HG02763 (cell line): ENCODE results near the gene GAL.

ENCODE experiments used
- ATAC-seq: cut with Tn5 transposase; IDR thresholded peaks from one replicate; pipeline ENCODE4 v1.9.1; 2021; ENCODE audit warnings: mild to moderate bottlenecking, moderate library complexity; ENCODE audit not compliant: unreplicated experiment

GAL gene

DNA sequence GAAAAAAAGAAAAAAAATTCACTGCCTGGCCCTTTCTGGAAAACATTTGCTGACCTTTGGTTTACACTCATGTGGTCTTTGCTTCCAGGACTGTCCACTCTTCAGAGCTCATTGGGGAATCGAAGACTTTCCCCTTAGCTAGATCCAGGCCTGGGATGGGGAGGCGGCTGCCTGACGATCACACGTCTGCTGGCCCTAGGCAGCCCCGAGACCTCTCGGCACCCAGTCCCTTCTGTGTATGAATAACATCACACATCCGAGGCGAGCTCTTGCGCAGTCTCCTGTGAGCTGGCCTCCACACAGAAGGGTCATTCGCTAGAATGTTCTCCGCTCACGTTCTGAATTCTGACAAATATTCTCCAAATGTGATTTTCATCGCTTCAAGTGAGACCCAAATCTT lies 25.7 kb upstream of the GAL start:
- no peak for ATAC-seq

- no peak for ATAC-seq
Measured at GRCh38 chr11:68659158-68659921, 25.0 kb upstream of the GAL start.

GRCh38 chr11:68660066-68660810 lies 24.1 kb upstream of the GAL start:
- ATAC-seq, result no peak

DNA sequence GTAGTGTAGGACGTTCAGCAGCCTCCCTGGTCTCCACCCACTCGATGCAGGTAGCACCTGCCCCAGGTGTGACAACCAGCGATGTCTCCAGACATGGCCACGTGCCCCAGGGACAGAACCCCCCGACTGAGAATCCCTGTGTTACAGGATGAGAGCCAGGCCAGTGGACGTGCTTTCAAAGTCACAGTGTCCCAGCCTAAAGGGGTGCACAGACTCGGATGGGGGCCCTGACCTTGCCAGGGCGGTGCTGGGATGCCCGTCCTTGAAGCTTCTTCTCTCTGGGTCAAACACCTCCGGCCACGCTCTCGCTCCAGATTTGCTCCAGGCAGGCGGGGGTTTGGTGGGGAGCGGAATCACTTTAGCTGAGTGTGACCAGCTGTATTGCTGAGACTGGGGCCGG lies 23.3 kb upstream of the GAL start:
- no peak for ATAC-seq

DNA sequence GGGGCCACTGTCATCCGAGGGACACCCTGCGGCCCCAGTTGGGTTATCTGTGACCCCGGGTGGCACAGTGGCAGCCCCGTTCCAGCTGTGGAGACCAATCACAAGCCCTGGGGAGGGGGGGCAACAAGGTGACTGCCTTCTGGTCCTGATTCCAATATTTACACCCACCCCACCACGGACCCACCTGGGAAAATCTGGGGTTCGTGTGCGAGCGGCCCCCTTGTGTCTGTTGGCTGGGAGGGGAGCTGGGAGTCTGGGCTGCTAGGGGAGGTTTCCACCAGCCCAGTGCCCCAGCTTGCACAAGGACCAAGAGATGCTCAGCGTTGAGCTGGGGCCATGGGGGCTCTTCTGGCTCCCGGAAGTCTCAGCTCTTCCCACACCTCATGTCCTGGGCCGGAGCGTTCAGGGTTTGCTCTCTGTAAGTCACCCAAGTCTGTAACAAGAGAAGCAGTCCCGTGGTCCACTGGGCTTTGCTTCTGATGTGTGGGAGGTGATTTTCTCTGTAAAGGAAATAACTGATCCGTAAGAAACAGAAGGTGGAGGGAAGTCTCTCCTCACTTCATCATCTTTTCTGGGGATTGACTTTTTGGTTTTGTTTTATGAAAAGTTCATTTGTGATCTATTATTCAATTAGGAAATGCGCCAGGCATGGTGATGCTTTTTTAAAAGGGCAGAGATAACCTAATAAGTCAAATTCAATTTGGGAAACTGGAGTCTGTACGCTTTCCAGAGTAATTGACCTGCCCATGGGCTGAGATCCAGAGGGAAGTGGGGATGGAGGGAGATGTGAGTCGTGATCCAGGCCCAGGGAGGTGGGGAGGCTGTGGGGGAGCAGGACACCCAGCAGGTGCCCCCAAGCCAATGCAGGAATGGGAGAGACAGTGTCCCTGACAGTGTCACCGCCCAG lies 22.4 kb upstream of the GAL start:
- ATAC-seq, result no peak

DNA sequence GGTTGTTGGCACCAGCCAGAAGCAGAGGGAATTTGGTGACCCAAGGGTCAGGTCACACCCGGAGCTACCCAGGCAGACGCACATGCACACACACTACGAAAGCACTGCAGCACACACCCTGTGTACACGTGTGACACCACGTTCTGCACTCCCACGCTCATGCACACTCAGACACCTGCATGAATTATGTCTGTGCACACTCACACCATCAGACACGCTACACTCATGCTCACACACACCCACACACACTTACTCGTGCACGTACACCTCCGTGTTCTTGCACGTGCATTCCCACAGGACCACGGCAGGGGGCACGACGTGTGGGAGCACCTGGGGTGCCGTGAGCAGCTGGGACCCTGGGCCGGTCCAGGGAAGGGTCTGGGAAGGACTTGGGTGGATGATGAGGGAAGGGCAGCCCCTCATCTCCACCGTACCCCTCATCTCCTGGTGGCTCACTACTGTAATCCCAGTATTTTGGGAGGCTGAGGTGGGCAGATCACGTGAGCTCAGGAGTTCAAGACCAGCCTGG lies 20.8 kb upstream of the GAL start:
- no peak for ATAC-seq

DNA sequence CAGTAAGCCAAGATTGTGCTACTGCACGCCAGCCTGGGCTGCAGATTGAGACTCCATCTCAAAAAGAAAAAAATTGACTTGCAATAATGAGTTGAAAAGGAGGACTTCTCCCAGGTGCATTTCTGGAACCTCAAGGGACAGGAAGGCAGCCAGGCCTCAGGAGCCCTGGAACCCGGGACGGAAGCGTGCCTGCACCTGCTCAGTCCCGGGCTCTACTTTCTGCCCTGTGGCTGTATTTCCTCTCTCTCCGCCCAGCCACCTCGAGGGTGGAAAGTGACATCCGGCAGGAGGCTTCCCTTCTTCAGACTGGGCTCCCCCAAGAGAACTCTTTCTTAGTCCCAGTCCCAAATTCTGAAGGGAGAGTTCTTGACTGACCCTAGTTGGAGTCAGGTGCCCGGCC lies 20.2 kb upstream of the GAL start:
- no peak for ATAC-seq

DNA sequence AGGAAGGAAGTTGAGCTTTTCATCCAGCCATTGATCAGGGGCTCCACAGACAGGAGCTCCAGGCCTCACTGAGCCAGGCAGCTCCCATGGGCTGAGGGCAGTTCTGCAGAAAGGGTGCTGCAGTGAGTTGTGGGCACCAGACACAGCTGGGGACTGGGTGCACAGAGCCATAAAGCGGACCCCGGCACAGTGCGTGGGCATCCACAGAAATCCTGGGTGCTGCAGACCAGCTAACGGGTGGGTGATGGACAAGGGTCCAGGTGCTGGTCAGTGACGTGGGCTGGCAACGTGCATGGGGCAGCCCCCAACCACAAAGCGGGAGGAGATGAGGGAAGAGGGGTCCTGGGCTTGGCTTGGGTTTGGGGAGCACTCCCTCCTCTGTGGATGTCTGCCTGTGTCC lies 19.4 kb upstream of the GAL start:
- ATAC-seq, result no peak

GRCh38 chr11:68665436-68665835 lies 18.9 kb upstream of the GAL start:
- no peak for ATAC-seq

- ATAC-seq, result no peak
Measured at GRCh38 chr11:68666849-68667248, 17.5 kb upstream of the GAL start.

- no peak for ATAC-seq
Measured at GRCh38 chr11:68667511-68668500, 16.5 kb upstream of the GAL start.

DNA sequence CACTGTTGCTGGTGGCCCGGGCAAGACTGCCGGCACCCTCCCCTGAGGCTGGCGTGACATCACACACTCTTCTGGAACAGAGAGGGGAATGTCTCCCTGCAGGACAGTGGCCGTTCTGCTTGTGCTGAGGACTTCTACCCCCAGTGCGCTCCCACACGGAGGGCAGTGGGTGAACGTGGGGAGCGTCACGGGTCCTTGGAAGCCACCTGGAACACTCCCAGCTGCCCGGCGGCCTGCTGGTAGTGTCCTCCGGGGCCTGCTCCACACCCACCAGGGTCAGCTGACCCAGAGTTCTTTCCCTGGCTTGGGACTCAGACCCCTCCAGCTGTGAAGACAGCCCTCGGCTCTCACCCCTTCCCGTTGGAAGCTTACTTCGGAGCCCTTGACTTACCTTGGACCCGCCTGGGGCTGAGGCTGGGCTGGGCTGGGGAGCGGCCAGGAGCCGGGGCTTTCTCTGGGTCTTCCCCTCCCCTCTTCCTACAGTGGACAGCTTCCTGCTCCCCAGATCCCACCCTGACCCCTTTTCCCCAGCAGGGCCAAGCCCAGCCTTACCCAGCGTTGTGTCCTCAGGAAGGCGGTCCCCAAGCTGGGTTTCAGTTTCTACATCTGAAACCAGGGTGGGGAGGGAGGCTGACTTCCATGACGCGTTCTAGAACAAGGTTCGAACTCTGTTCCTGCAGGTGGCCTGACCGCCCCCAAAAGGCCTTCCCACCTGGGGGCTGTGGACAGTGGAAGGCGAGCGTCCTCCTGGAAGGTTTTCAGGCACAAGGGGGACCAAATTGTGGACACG lies 14.8 kb upstream of the GAL start:
- no peak for ATAC-seq

DNA sequence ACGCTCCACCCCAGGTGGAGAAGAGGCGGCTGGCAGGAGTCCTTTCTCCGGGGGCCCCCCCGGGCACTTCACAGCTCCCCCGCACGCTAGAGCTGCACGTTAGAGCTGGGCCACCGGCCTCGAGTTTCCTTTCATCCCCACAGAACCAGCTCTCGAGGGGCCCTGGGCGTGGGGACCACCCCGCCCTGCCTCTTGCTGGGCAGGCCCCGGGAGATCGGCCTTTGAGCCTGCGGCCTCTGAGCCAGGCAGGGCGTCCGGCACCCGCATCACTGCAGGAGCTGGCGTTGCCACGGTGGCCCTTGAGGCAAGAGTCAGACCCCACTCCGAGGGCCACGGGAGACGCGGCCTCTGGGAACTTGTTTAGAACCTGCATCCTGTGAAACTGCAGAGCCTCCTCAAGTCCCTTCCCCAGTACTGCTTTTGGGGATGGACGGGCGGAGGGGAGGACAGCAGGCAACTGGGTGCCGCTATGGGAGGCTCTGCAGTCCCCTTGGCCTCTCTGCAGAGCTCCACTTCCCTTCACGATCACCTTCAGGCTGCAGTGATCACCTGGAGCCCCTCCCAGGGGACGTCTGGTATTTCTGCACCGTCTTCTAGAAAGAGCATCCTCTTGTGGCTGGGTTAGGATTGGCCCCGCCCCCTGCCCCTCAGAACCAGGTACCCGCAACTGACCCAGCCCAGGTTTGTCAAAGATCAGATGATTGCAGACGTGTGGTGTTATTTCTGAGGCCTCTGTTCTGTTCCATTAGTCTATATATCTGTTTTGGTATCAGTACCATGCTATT lies 13.9 kb upstream of the GAL start:
- no peak for ATAC-seq

GRCh38 chr11:68673306-68673945 lies 10.9 kb upstream of the GAL start:
- no peak for ATAC-seq

GRCh38 chr11:68673991-68674390 lies 10.4 kb upstream of the GAL start:
- ATAC-seq, result no peak

DNA sequence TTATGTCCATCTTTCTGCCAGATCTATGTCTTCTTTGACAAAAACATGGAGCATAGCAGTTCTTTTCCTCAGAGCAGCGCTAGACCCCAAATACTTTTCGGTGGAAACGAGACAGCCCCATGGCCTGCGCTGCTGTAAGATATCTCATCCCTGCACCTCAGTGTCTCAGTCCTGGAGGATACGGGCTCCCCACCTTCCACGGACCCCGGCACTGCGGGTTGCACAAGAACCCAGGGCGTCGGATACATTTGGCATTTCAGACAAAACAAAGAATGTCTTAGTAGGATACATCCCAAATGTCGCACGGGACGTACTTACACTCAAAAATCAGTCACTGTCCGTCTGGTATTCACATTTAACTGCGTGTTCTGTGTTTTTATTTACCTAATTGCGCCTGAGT lies 9.9 kb upstream of the GAL start:
- ATAC-seq, result no peak

GRCh38 chr11:68677432-68677831 lies 6.9 kb upstream of the GAL start:
- no peak for ATAC-seq

- no peak for ATAC-seq
Measured at GRCh38 chr11:68678031-68678441, 6.3 kb upstream of the GAL start.
